Stomach (tissue), 4 donors: Measurements from ENCODE around the gene LRRC3.

Source experiments
- POLR2A ChIP-seq, 4 donors: fragments of 450-650 bp; IDR thresholded peaks; one replicate each; pipeline ENCODE4 v1.6.1; 2016; ENCODE audit warnings: antibody characterized with exemption in 4 of 4, control low read depth in 2 of 4, mild to moderate bottlenecking in 1 of 4, moderate library complexity in 1 of 4
- POLR2AphosphoS5 ChIP-seq, 3 donors: sonication (generic); formaldehyde crosslinking; IDR thresholded peaks; one replicate each; pipeline ENCODE4 v1.6.1; 2016; ENCODE audit warnings: antibody characterized with exemption in 3 of 3
- TF ChIP-seq, protein P1 (sequence below), 7 experiments: fragments of 450-650 bp in 4 of 7; fragments of 200-600 bp in 3 of 7; sonication (generic) in 3 of 7; IDR thresholded peaks; one replicate each; pipeline ENCODE4 v1.5.1; 2016 to 2019; ENCODE audit warnings: antibody characterized with exemption in 7 of 7, control low read depth in 2 of 7, mild to moderate bottlenecking in 1 of 7

GRCh38 chr21:44460441-44460755, 5.1 kb downstream of the LRRC3 start:
- TF ChIP-seq, protein P1, sequence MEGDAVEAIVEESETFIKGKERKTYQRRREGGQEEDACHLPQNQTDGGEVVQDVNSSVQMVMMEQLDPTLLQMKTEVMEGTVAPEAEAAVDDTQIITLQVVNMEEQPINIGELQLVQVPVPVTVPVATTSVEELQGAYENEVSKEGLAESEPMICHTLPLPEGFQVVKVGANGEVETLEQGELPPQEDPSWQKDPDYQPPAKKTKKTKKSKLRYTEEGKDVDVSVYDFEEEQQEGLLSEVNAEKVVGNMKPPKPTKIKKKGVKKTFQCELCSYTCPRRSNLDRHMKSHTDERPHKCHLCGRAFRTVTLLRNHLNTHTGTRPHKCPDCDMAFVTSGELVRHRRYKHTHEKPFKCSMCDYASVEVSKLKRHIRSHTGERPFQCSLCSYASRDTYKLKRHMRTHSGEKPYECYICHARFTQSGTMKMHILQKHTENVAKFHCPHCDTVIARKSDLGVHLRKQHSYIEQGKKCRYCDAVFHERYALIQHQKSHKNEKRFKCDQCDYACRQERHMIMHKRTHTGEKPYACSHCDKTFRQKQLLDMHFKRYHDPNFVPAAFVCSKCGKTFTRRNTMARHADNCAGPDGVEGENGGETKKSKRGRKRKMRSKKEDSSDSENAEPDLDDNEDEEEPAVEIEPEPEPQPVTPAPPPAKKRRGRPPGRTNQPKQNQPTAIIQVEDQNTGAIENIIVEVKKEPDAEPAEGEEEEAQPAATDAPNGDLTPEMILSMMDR (IDR thresholded peaks at IDR 0.05) = no peak
- no peak for TF ChIP-seq POLR2A (IDR thresholded peaks at IDR 0.05)
- no peak for TF ChIP-seq POLR2AphosphoS5 (IDR thresholded peaks at IDR 0.05)
